Keratinocyte (primary cell): ENCODE measurements around the gene RAB43. TPM values are rescaled to one million over a fixed set of nuclear protein-coding genes. Genes with fewer than 3 reads are reported as not detected.

Experiments used
- DNase-seq: peaks from one replicate; pipeline ENCODE4 v3.0.0-alpha.2; 2011; ENCODE audit warnings: low read depth, missing footprints, low spot score
- FAIRE-seq: peaks from 2 replicates; lab custom pipeline; 2011; peaks lifted over from hg19 to GRCh38; lab: Jason Lieb, UNC
- H2AFZ ChIP-seq: 2 replicates; pipeline ENCODE4 v1.6.0; 2012; ENCODE audit warnings: low read length, control low read depth, inconsistent platforms; ENCODE audit not compliant: control insufficient read depth
- H3K27ac ChIP-seq: 2 replicates; pipeline ENCODE4 v1.5.1; 2011; ENCODE audit warnings: low read length; ENCODE audit not compliant: control insufficient read depth, insufficient read depth
- H3K27me3 ChIP-seq: 3 replicates; pipeline ENCODE4 v1.6.0; 2011; ENCODE audit warnings: low read length; ENCODE audit not compliant: control insufficient read depth, insufficient read depth; ENCODE audit errors: extremely low read depth
- H3K36me3 ChIP-seq, 2 experiments: 2 replicates in 1 of 2; 3 replicates in 1 of 2; pipeline ENCODE4 v1.5.1; 2011; ENCODE audit warnings: low read length in 2 of 2, mild to moderate bottlenecking in 1 of 2; ENCODE audit not compliant: control insufficient read depth in 2 of 2, insufficient read depth in 2 of 2; ENCODE audit errors: extremely low read depth in 1 of 2
- H3K4me1 ChIP-seq: 3 replicates; pipeline ENCODE4 v1.5.1; 2011; ENCODE audit warnings: low read length; ENCODE audit not compliant: control insufficient read depth, insufficient read depth; ENCODE audit errors: extremely low read depth
- H3K4me2 ChIP-seq: 3 replicates; pipeline ENCODE4 v1.6.0; 2011; ENCODE audit warnings: low read depth, low read length; ENCODE audit not compliant: control insufficient read depth, insufficient read depth; ENCODE audit errors: extremely low read depth
- H3K4me3 ChIP-seq, 3 experiments: fragments of 200-600 bp in 1 of 3; sonication (generic) in 1 of 3; 2 replicates in 2 of 3; 3 replicates in 1 of 3; pipeline ENCODE4 v1.5.1; 2011 to 2016; ENCODE audit warnings: low read length in 3 of 3, mild to moderate bottlenecking in 3 of 3, control low read depth in 2 of 3, inconsistent platforms in 1 of 3, low read depth in 1 of 3, mixed read lengths in 1 of 3, mixed run types in 1 of 3, moderate library complexity in 1 of 3; ENCODE audit not compliant: control insufficient read depth in 2 of 3, insufficient read depth in 2 of 3; ENCODE audit errors: extremely low read depth in 1 of 3
- H3K79me2 ChIP-seq: 2 replicates; pipeline ENCODE4 v1.6.0; 2012; ENCODE audit warnings: low read length; ENCODE audit not compliant: control insufficient read depth, insufficient read depth
- H3K9ac ChIP-seq: 3 replicates; pipeline ENCODE4 v1.6.0; 2011; ENCODE audit warnings: low read length; ENCODE audit not compliant: control insufficient read depth, insufficient read depth; ENCODE audit errors: extremely low read depth
- H3K9me1 ChIP-seq: 3 replicates; pipeline ENCODE4 v1.6.0; 2011; ENCODE audit warnings: low read length; ENCODE audit not compliant: control insufficient read depth, insufficient read depth; ENCODE audit errors: extremely low read depth
- H3K9me3 ChIP-seq: 2 replicates; pipeline ENCODE4 v1.5.1; 2012; ENCODE audit warnings: low read depth, low read length; ENCODE audit not compliant: control insufficient read depth
- H4K20me1 ChIP-seq: 3 replicates; pipeline ENCODE4 v1.6.0; 2011; ENCODE audit warnings: low read length; ENCODE audit not compliant: control insufficient read depth, insufficient read depth; ENCODE audit errors: extremely low read depth
- EZH2 ChIP-seq: IDR thresholded peaks from one replicate; pipeline ENCODE4 v1.6.1; 2012; ENCODE audit warnings: inconsistent platforms, mild to moderate bottlenecking, low read length, moderate library complexity
- dilution Hi-C: fragments of 300-500 bp; cut with MboI; formaldehyde crosslinking; loops from one replicate; pipeline ENCODE4 v1.7.0; 2020; ENCODE audit warnings: low sequenced_read_pairs; ENCODE audit not compliant: extremely low pct_ligation_motif_present
- polyA plus RNA-seq, 5 experiments: library from polyadenylated mRNA; depleted of rRNA in 3 of 5; stranded (reverse) in 3 of 5; stranded (forward) in 1 of 5; unstranded in 1 of 5; fragments of >200 nt; gene quantifications; 1 replicate in 1 of 5; 2 replicates in 3 of 5; 3 replicates in 1 of 5; pipeline versions ENCODE4 v1.2.1 to v1.2.3, GENCODE V29; 2011 to 2012; ENCODE audit warnings: missing spikeins in 2 of 5, low read depth in 1 of 5, low replicate concordance in 1 of 5
- TF ChIP-seq, protein P1 (sequence below), 3 experiments: IDR thresholded peaks in 1 of 3; conservative IDR thresholded peaks in 1 of 3; optimal IDR thresholded peaks in 1 of 3; 2 replicates in 2 of 3; 3 replicates in 1 of 3; pipeline versions ENCODE3 to v1.5.1; 2011; ENCODE audit warnings: low read length in 3 of 3, mild to moderate bottlenecking in 3 of 3, moderate library complexity in 2 of 3, control low read depth in 1 of 3, inconsistent platforms in 1 of 3; ENCODE audit not compliant: insufficient read depth in 2 of 3; ENCODE audit errors: extremely low read depth in 1 of 3

Gene RAB43
- polyA plus RNA-seq, 1 donor (not counting 4 experiments of a cell fraction or from before 2014, with no cell fraction given) = 8.1 TPM

DNA sequence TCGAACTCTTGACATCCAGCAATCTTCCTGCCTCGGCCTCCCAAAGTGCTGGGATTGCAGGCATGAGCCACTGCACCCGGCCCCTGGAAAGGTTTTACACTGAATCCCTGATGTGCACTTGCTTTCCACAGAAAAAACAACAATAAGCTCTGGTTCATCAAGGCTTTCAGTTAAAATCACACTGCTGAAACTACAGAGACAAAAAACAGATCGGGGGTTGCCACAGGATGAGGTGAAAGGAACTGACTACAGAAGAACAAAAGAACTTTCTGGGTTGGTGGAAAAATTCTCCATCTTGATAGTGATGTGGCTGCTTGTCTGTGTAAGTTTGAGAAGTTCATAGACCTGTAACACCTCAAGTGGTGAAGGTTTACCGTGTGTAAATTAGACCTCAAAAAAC, 2.9 kb downstream of the RAB43 start:
- TF ChIP-seq EZH2 = no peak
- TF ChIP-seq, protein P1, sequence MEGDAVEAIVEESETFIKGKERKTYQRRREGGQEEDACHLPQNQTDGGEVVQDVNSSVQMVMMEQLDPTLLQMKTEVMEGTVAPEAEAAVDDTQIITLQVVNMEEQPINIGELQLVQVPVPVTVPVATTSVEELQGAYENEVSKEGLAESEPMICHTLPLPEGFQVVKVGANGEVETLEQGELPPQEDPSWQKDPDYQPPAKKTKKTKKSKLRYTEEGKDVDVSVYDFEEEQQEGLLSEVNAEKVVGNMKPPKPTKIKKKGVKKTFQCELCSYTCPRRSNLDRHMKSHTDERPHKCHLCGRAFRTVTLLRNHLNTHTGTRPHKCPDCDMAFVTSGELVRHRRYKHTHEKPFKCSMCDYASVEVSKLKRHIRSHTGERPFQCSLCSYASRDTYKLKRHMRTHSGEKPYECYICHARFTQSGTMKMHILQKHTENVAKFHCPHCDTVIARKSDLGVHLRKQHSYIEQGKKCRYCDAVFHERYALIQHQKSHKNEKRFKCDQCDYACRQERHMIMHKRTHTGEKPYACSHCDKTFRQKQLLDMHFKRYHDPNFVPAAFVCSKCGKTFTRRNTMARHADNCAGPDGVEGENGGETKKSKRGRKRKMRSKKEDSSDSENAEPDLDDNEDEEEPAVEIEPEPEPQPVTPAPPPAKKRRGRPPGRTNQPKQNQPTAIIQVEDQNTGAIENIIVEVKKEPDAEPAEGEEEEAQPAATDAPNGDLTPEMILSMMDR (optimal IDR thresholded peaks at IDR 0.05 in 1 of 3, IDR thresholded peaks at IDR 0.05 in 1 of 3, conservative IDR thresholded peaks at IDR 0.05 in 1 of 3; ENCODE audit: extremely low read depth in 1 of 3, insufficient read depth in 2 of 3, low read length in 3 of 3) = no peak
- Histone ChIP-seq H3K9ac (no peak overlapping the region), H3K4me3 (no peak overlapping the region), H3K4me2 (peak overlapping the region; percentile 97), H4K20me1 (peaks cover 7% of the 10 kb centered on the region), H3K79me2 (peaks cover 52% of the 10 kb centered on the region), H3K36me3 (peaks cover 10 to 12% of the 10 kb centered on the region in 2 experiments), H3K27ac (no peak overlapping the region), H3K27me3 (no peaks in the 10 kb centered on the region), H2AFZ (no peak overlapping the region), H3K9me3 (no peaks in the 10 kb centered on the region), H3K9me1 (no peaks in the 10 kb centered on the region), H3K4me1 (peaks cover 24% of the 10 kb centered on the region)
- no peak for DNase-seq
- FAIRE-seq = peak; percentile 13
- dilution Hi-C loops = no loop called here

DNA sequence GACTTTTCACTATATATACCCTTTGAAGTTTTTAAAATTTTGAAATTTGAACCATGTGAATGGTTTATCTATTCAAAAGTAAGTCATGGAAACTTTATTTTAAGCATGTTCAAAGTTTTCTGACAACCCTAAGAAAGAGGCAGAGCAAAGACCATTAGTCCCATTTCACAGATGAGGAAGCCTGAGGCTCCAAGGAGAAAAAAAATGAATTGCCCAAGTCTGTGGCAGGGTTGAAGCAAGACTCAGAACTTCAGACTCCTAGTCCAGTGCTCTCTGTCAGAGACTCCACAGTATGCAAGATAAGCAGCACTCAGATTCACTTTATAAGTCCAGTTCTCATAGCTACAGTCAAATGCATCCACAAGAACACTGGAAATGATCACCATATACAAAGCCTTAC, 4.5 kb downstream of the RAB43 start:
- peaks cover 14% of the 10 kb centered on the region in 2 experiments for H3K36me3 ChIP-seq
- no peaks in the 10 kb centered on the region for H3K9me1 ChIP-seq
- no peaks in the 10 kb centered on the region for H3K27me3 ChIP-seq
- no peak overlapping the region for H3K9ac ChIP-seq
- H3K79me2 ChIP-seq = peaks cover 61% of the 10 kb centered on the region
- TF ChIP-seq, protein P1 (optimal IDR thresholded peaks at IDR 0.05 in 1 of 3, IDR thresholded peaks at IDR 0.05 in 1 of 3, conservative IDR thresholded peaks at IDR 0.05 in 1 of 3; ENCODE audit: extremely low read depth in 1 of 3, insufficient read depth in 2 of 3, low read length in 3 of 3) = no peak
- peaks cover 5% of the 10 kb centered on the region for H4K20me1 ChIP-seq
- H2AFZ ChIP-seq = no peak overlapping the region
- H3K4me2 ChIP-seq = no peak overlapping the region
- H3K4me3 ChIP-seq = no peak overlapping the region
- H3K27ac ChIP-seq = no peak overlapping the region
- H3K9me3 ChIP-seq = no peaks in the 10 kb centered on the region
- dilution Hi-C loops = no loop called here
- DNase-seq (no peak), FAIRE-seq (no peak)
- H3K4me1 ChIP-seq = peaks cover 13% of the 10 kb centered on the region
